Gastroesophageal sphincter (tissue), 3 donors: Measurements from ENCODE around the gene ICA1.

Experiments used
- POLR2A ChIP-seq, 2 donors: fragments of 450-650 bp; IDR thresholded peaks; one replicate each; pipeline ENCODE4 v1.6.1; 2017; ENCODE audit warnings: antibody characterized with exemption in 2 of 2, mild to moderate bottlenecking in 2 of 2, moderate library complexity in 1 of 2
- TF ChIP-seq, protein P1 (sequence below), 4 experiments: fragments of 200-600 bp in 2 of 4; fragments of 450-650 bp in 2 of 4; sonication (generic) in 1 of 4; IDR thresholded peaks; one replicate each; pipeline ENCODE4 v1.5.1; 2017 to 2019; ENCODE audit warnings: antibody characterized with exemption in 4 of 4, mild to moderate bottlenecking in 2 of 4, moderate library complexity in 2 of 4

GRCh38 chr7:8229927-8230326, 32.0 kb downstream of the ICA1 start:
- TF ChIP-seq, protein P1, sequence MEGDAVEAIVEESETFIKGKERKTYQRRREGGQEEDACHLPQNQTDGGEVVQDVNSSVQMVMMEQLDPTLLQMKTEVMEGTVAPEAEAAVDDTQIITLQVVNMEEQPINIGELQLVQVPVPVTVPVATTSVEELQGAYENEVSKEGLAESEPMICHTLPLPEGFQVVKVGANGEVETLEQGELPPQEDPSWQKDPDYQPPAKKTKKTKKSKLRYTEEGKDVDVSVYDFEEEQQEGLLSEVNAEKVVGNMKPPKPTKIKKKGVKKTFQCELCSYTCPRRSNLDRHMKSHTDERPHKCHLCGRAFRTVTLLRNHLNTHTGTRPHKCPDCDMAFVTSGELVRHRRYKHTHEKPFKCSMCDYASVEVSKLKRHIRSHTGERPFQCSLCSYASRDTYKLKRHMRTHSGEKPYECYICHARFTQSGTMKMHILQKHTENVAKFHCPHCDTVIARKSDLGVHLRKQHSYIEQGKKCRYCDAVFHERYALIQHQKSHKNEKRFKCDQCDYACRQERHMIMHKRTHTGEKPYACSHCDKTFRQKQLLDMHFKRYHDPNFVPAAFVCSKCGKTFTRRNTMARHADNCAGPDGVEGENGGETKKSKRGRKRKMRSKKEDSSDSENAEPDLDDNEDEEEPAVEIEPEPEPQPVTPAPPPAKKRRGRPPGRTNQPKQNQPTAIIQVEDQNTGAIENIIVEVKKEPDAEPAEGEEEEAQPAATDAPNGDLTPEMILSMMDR (IDR thresholded peaks at IDR 0.05), result no peak
- no peak for TF ChIP-seq POLR2A (IDR thresholded peaks at IDR 0.05)
